IPS DF 4.7 (cell line): ENCODE measurements around the gene ENTHD1.
"Not testable (repeated sequence)": the region's sequence is repeated elsewhere in the genome, so short reads cannot be mapped to it uniquely, and the experiment has no call there.

Experiments used
- DNase-seq: peaks from one replicate; pipeline ENCODE4 v3.0.0-alpha.2; 2013; ENCODE audit warnings: low spot score; ENCODE audit errors: extremely low read depth

Gene ENTHD1

DNA sequence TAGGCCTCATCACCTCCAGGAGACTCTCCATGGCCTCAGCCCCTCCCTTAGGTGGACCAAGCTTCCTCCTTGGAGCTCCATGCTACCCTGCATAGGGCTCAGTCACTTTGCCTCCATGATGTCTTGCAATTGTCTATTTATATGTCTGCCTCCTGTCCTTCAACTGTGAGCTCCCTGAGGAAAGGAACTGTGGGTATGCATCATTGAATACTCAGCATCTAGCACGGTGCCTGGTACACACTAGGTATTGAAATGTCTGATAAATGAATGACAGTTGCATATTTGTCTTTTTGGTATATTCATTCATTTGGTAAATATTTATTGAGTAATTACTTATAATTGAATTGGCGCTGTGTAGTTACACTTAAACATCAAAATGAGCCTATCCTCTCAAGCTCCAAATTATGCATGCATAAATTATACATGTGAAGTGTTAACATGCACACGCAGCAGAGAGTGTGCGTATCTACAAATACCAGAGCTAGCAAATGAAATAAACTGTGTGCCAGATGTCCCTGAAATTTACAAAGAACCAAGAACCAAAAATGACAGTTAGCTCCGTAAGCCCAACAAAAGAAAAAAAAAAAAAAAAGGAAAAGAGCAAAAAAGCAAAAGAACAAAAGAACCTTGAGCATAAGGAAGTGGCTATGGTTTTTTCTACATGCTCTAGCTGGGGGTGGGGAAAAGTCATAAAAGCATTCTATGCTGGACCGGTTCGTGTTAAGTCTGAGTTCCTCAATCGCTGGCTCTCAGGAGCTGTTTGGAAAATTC, 32.5 kb upstream of the ENTHD1 start:
- DNase-seq, result no peak

DNA sequence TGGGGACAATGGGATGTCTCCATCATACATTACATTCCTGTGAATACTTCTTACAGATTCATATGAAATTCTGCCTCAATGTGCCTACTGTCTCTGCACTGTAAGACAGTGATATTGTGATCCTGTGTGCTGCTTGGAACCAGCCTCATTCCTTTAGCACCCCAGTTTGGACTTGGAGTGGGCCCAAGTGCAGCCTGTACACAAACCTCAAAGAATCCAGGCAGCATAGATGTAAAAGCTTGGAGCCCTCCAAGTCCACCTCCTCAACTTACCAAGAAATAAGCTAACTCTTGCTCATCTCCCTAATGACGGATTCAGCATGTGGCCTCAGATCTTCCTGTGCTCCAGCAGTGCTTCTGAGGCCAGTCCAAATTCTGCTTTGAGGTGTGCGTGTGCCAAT, 31.7 kb upstream of the ENTHD1 start:
- DNase-seq, result no peak

DNA sequence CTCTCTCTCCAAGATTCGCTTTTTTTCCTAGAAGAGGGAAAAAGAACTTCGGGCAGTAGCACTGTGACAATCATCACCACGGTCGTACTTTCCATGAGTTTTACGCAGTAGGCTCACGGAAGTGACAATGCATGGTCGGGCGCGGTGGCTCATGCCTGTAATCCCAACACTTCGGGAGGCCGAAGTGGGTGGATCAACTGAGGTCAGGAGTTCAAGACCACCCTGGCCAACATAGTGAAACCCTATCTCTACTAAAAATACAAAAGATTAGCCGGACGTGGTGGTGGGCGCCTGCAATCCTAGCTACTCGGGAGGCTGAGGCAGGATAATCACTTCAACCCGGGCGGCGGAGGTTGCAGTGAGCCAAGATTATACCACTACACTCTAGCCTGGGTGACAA, 30.7 kb upstream of the ENTHD1 start:
- DNase-seq, result no peak

DNA sequence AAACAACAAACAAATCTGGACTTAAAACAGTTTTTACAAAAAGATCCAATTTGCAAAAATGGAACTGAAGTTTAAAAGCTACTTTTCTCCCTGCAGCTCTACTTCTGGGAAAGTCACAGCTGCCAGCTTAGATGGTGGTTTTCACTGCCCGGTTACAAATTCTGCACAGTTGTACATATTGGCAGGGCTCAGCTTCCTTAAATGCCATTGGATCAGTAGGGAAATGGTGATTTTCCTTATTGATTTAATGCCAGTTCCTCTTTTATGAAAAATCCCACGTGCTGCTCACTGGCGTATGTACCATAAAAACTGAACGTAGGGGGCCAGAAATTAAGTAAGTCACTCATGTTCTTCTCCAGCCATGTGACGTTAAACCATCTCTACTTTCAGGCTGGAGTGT, 30.1 kb upstream of the ENTHD1 start:
- DNase-seq, result no peak

DNA sequence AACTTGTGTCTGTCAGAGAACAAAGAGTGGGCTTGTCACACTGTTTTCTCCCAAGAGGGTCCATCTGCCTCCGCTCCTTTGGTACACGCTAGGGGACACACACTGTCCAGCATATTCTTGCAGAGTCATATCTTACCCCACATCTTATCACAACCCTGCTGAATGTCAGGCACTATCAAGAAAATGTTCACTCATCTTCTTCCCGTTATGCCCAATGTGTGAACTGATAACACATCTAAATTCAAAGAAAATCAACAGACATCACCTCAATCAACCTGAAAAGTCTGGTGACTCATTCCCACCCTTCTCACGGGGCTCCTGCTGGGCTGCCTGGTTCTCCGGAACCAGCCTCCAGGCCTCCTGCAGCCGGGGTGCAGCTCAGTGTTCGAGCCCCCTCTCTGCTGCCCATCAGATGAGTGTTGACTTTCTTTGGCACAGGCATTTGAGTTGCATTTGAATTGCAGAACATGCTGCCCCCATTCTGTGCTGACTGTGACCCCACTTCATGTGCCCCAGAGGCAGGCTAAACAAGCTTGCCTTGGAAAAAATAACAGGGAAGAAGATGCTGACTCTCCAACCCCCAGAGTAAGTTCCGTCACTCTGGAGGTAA, 26.7 kb upstream of the ENTHD1 start:
- DNase-seq, result no peak

DNA sequence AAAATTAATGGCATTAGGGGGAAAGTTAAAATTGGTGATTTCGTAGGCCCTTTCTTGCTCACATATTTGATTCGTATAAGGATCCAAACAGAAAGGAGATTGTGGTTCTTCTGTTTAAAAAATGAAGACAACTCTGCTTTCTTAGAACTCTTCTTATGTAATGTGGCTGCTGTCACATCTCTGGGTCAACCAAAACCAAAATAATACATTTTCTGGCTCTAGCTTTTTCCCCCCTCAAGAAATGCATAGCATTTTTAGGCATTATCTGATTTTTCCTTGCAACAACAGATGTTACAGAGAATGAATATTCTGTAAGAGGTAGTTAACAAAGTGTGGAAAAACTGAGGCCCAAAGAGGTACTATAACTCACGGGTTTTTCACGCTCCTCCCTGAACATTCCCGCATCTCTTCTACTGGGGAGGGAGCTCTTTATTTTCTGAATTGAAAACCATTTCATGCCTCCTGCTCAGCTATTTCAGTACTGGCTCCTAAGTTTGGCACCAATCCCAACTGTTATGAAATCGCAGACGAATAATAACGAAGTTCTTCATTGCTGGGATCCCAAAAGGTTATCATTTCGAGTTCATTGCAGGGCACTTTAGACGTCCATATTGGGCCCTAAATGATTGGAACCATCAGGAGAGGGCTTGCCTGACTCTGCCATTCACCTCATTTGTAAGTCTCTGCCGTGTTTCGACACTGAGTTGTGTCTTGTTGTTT, 24.4 kb upstream of the ENTHD1 start:
- no peak for DNase-seq

DNA sequence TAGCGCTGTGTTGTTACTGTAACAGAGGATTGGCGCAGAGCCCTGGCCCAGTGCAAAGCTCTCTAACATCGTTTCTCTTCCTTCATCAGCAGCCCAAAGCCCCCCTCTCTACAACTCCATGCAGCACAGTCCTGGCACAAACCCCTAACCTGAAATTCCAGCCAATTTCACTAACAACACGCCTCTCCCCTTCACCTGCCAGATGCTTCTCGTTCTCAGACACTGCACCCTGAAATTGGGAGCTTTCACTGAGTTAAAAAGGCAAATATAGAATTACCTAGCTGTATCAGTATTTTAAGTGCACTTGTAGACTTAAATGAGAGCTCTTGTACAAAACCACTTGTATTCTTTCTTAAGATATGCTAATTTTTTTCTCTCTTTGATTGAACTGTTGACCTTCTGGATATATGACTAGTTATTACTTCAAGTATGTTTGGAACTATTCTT, 23.7 kb upstream of the ENTHD1 start:
- DNase-seq, result no peak

DNA sequence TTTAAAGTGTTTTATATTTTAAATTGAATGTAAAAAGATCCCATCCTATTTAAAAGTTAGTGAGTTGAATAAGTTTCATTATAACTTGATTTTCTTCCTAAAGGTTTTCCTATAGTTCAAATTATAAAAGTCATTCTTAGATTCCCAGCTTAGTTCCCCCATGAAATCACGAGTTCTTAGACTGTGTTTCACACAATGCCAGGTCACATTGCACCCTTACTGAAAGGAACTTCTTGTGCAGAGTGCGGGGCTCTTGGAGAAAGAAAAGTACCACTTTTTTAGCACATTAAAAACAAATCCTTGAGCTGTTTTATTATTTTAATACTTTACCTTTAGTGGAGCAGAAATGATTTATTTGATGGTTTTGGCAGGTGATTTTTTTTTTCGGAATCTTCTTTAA, 22.9 kb upstream of the ENTHD1 start:
- no peak for DNase-seq

DNA sequence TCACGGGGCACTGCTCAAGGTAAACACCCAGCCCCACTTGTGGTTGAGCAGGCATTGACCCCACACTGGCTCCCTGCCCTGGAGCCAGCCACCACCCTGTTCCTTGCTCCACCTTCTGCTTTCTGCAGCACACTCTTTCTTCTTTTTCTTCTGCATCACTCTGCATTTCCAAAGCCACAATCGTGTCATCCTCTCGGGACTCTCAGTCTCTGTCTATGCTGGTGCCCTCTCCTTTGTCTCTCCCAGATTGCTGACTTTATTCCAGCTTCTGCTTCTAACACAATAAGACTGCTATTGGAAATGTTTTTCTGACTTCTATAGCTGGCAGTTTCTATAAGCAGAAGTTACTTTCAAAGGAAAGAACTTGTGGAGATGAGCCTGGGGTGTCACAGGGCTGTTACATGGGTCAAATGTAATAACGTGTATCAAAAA, 21.8 kb upstream of the ENTHD1 start:
- no peak for DNase-seq

DNA sequence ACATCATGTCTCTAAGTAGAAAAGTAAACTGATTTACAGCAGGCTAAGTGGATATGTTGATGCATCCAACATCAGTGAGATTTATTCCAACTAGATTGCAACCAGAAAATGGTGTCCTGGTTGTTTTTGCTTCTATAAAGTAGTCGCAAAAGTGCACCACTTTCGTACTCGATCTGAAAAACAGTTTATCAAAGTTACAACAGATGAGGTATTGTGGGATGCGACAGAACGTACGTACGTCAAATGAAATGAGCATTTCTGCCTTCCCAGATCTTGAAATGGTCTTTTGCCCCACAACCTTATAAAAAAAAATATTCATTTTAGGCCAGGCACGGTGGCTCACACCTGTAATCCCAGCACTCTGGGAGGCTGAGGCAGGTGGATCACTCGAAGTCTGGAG, 21.0 kb upstream of the ENTHD1 start:
- no peak for DNase-seq

DNA sequence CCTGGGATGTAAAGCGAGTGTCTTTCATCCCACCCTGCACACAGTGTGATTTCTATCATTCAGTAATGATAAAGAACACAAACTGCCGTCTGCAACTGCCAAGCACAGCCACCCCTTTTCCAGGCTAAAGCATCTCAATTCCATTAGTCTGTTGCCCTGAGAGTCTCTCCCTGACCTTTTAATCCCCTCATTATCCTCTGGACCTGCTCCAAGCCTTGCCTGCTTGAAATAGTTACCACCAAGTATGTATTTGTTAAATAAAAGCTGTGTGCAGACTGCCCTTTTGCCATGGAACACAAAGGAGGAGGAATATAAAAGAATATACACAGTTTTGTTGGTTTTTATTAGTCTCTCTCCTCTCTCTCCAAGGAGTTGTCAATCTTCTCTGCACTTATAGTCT, 20.3 kb upstream of the ENTHD1 start:
- DNase-seq, result no peak

DNA sequence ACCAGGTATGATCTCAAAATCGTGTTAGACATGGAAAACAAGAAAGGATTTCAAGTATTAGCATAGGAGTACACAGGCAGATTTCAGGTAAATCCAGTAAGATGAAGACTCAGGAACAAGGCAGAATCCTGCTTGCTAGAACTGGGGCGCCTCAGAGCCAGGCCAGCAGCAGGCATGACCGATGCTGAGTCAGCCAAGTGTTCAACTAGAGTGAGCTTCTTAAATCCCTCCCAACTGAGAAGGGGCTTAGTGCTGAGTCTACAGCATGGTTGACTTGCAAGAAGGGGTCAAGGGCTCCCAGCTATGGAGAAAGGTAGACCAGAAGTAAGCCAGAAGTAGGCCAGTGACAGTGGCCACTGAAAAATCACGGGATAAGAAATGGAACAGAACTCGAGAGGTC, 19.8 kb upstream of the ENTHD1 start:
- DNase-seq, result no peak

DNA sequence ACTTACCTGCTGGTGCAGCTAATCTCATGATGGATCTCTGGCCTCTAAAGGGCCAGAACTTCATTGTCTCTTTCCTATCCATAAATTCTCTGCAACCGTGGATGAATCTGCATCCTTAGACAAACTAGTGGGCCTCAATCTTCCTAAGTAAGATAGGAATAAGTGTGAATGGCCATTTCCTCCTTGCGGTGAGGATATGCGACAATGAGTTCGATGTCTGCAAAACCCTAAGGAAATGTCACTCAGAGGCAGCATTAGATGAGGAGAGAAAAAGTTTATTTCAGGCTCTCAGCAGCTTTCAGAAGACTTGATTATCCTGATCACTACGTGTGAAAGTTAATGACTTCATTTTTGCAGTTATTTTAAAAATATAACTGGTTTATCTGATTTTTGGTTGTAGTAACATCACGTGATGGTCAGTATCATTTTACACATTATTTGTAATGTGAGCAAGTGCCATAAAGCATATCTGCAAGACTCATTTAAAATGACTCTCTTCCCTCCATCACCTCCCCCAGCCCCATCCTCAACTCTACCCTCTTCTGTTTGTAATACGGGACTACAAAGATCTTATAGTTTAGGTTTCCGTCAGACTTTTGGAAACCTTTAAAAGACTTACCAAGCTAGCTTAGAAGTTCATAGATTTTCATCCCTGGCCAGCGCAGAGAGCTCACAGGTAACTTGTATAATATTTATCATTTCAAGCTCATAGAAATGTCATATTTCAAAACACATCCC, 17.5 kb upstream of the ENTHD1 start:
- no peak for DNase-seq

DNA sequence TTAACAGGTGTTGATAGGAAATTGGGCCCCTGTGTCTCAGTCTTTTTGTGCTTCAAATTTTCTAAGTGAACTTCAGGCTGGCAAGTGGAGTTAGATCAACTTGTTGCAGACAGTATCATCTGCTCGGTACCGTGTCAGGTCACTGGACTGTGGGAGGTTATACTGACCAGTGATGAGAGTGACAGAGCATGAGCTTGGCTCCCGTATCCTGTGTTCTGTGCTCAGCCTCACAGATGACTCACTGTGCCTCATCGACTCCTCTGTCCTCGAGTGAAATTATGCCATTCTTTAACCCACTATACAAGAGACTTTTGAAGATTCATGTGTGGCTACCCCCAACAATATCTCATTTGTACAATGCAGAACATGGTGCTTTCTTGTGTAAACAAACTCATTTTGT, 15.2 kb upstream of the ENTHD1 start:
- DNase-seq, result no peak

DNA sequence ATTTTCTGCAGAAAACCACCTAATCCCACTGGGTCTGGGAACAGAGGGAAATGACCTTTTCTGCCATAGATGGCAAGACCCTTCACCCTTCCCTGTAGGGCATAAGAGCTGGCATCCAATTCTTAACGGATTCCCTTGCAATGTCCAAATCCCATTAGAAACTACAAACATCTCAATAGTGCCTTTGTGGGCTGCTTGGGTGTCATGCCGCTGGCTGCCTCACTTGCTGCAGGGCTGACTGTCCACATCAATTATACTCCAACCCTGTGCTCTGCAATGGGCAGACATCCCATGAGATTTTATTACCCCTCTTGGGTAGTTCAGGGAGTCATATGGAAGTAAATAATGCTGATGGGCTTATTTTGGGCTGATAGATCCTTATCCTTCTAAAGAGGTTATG, 14.6 kb upstream of the ENTHD1 start:
- no peak for DNase-seq

DNA sequence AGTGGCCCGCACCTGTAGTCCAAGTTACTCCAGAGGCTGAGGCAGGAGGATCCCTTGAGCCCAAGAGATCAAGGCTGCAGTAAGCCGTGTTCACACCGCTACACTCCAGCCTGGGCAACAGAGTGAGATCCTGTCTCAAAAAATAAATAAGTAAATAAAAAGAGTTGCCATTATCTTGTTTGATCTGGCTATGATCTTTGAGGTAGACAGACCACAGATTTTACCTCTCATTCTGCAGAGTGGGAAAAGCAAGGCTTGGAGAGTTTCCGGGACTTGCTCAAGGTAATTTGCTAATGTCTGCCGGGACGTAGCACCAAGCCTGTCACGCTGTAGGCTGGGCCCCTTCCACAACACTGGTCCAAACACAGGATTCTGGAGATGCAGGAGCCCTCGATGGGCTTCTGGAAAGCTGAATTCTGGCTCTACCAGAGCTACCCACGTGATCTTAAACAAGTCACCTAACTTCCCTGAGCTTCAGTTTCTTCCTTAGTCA, 14.1 kb upstream of the ENTHD1 start:
- no peak for DNase-seq

DNA sequence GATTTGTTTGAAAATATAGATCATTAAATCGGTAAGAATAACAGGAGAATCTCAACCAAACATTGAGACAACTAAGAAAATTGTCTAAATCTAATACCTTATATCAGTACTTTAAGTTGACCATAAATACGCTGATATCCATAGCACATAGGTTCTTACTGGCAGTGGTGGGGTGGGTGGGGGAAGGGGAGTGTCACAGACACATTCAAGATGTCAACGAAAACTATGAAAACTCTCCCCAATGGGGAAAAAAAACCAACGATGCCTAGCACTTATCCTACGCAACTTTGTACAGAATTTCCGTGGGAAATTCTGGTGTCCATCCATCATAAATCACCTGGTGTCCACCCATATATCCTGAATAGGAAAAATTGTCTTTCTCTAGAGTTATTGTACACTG, 13.5 kb upstream of the ENTHD1 start:
- no peak for DNase-seq

DNA sequence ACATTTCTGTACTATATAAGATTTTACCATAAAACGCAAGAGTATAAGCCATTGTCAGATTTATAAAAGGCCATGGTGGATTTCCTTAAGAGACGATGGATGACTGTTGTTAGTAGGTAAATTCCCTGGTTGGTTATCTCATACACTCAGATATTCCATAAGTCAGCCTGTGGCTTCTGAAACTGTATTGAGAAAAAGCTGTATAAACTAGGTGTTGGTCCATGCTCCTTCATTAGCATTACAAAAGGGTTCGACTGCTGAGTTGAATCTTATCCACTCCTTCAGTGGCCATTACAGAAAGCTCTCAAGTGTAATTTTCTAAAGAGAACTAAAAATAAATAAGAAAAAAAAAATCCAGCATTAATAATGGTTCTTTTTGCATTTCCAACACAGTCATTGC, 12.6 kb upstream of the ENTHD1 start:
- no peak for DNase-seq

DNA sequence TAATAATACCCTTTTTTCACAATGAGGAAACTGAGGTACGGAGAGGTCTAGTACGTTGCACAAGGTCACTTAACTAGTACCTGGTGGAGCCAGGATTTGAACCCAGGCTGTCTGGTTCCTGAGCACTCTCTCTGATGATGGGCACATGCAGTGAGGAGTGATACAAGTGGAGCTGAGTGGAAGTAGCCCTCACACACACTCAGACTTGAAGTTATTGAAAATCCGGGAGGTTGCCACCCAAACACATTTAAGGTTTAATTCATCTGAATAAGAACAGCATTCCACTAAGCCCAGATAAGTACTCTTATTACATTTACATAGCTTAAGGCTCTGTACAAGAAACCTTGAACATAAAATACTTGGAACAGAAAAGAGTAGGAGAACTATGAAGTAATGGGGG, 12.1 kb upstream of the ENTHD1 start:
- DNase-seq, result no peak

DNA sequence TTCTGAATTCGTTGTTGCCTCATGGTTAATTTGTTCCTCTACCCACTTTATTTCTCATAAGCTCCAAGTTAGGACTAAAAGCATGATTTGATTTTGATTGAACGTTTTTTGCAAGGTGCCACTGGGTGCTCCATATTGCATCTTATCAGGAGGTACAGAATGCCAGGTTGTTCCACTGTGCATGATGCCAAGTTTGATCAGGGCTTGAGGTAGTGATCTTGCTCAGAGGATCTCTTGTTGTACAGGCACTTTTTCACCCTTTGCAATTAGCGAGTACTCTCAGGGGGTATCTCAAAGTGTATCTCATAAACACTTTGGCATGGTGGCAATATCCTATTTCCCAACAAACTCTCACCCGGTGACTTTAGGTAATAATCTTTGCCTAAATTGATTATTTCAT, 11.3 kb upstream of the ENTHD1 start:
- DNase-seq, result no peak

DNA sequence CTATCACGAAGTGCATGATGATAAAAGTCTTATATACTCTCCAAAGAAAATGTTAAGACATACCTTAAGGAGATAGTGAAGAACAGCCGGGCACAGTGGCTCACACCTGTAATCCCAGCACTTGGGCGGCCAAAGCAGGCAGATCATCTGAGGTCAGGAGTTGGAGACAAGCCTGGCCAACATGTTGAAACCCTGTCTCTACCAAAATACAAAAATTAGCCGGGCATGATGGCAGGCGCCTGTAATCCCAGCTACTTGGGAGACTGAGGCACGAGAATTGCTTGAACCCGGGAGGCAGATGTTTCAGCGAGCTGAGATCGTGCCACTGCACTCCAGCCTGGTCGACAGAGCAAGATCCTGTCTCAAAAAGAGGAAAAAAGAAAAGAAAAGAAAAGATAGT, 10.5 kb upstream of the ENTHD1 start:
- DNase-seq, result not testable (repeated sequence)
